HEK293T (cell line): ENCODE data around the gene CR1.
"Not testable (repeated sequence)": the region's sequence is repeated elsewhere in the genome, so short reads cannot be mapped to it uniquely, and the experiment has no call there.

Experiments used
- ARNT ChIP-seq: fragments of 450-650 bp; IDR thresholded peaks from 2 replicates; pipeline ENCODE4 v1.6.1; 2017; ENCODE audit warnings: mild to moderate bottlenecking
- BHLHE40 ChIP-seq: fragments of 450-650 bp; IDR thresholded peaks from 2 replicates; pipeline ENCODE4 v1.6.1; 2016; ENCODE audit warnings: mild to moderate bottlenecking, moderate library complexity, borderline replicate concordance
- CTBP1 ChIP-seq: fragments of 450-650 bp; IDR thresholded peaks from 2 replicates; pipeline ENCODE4 v1.6.1; 2016; ENCODE audit warnings: borderline replicate concordance
- FOXK2 ChIP-seq: fragments of 450-650 bp; IDR thresholded peaks from 2 replicates; pipeline ENCODE4 v1.6.1; 2016; ENCODE audit warnings: mild to moderate bottlenecking
- PKNOX1 ChIP-seq: fragments of 450-650 bp; IDR thresholded peaks from 2 replicates; pipeline ENCODE4 v1.6.1; 2016
- SP1 ChIP-seq: fragments of 450-650 bp; IDR thresholded peaks from 2 replicates; pipeline ENCODE4 v1.6.1; 2017
- SUZ12 ChIP-seq: fragments of 450-650 bp; IDR thresholded peaks from 2 replicates; pipeline ENCODE4 v1.6.1; 2016; ENCODE audit warnings: mild to moderate bottlenecking

GRCh38 chr1:207495281-207495680, 676 bp upstream of the CR1 start:
- TF ChIP-seq SUZ12, SP1, CTBP1, ARNT, FOXK2, BHLHE40, PKNOX1: not testable (repeated sequence)
